ENCODE results near the gene RIN1.

The RIN1 gene

GRCh38 chr11:66314186-66314501 is 22.1 kb downstream of the RIN1 start:
- Histone ChIP-seq H3K79me1 (ENCODE audit: low read depth, low read length) (no peaks in the 10 kb centered on the region), H3K23ac (ENCODE audit: low read depth, low read length, poor library complexity) (no peak overlapping the region), H3K9ac (ENCODE audit: low read depth, low read length, poor library complexity) (no peak overlapping the region), H2AFZ (ENCODE audit: low read length) (no peak overlapping the region), H4K91ac (ENCODE audit: low read depth, low read length, poor library complexity) (no peak overlapping the region), H3K4me1 (ENCODE audit: control insufficient read depth in 2 of 2, insufficient read depth in 1 of 2, low read depth in 1 of 2, low read length in 2 of 2) (peaks cover 22 to 30% of the 10 kb centered on the region in 2 donors), H2AK5ac (ENCODE audit: low read depth, low read length) (peak overlapping the region; percentile 98), H2BK12ac (ENCODE audit: low read length) (no peak overlapping the region), H3K4me2 (ENCODE audit: insufficient read depth, low read length, poor library complexity, severe bottlenecking) (no peak overlapping the region), H3K27me3 (ENCODE audit: control insufficient read depth in 3 of 3, insufficient read depth in 3 of 3, low read depth in 1 of 3, low read length in 3 of 3) (peaks cover 0 to 2% (median 0%) of the 10 kb centered on the region in 3 experiments), H3K14ac (ENCODE audit: low read length) (no peak overlapping the region), H3K27ac (replicated peaks; ENCODE audit: low read length) (no peak overlapping the region), H3K9me3 (replicated peaks in 1 of 2; ENCODE audit: control insufficient read depth in 2 of 2, insufficient read depth in 1 of 2, low read depth in 1 of 2, low read length in 2 of 2) (no peaks in the 10 kb centered on the region), H3K36me3 (replicated peaks in 1 of 2; ENCODE audit: control insufficient read depth in 2 of 2, insufficient read depth in 2 of 2, low read length in 2 of 2) (no peaks in the 10 kb centered on the region), H4K8ac (ENCODE audit: low read depth, low read length) (no peak overlapping the region), H2BK5ac (ENCODE audit: low read length) (peak overlapping the region; percentile 59), H2BK15ac (ENCODE audit: low read length) (peak overlapping the region; percentile 96), H3K4ac (ENCODE audit: low read length) (no peak overlapping the region), H3K4me3 (ENCODE audit: low read length in 2 of 2) (no peak overlapping the region), H3K18ac (ENCODE audit: low read length) (peak overlapping the region; percentile 97), H2BK120ac (ENCODE audit: low read depth, low read length) (peak overlapping the region; percentile 93)
- no CpG with 5 or more reads among the region's 1 CpG for whole genome bisulfite sequencing, 2 donors (ENCODE audit: extremely low coverage in 2 of 2, insufficient read length in 2 of 2, insufficient replicate concordance in 1 of 2)
- no peak for DNase-seq (ENCODE audit: low spot score)

- peak overlapping the region; percentile 45 for H3K23ac ChIP-seq (ENCODE audit: low read depth, low read length, poor library complexity)
Measured at GRCh38 chr11:66313321-66314185, 22.7 kb downstream of the RIN1 start.

GRCh38 chr11:66312549-66313320 is 23.5 kb downstream of the RIN1 start:
- H2BK12ac ChIP-seq (ENCODE audit: low read length), result no peak overlapping the region
- no CpG with 5 or more reads among the region's 52 CpGs for WGBS, 2 donors (ENCODE audit: extremely low coverage in 2 of 2, insufficient read length in 2 of 2, insufficient replicate concordance in 1 of 2)
- no peak overlapping the region for H3K14ac ChIP-seq (ENCODE audit: low read length)
- no peaks in the 10 kb centered on the region for H3K79me1 ChIP-seq (ENCODE audit: low read depth, low read length)
- no peak overlapping the region for H3K4ac ChIP-seq (ENCODE audit: low read length)
- H2AK5ac ChIP-seq (ENCODE audit: low read depth, low read length), result no peak overlapping the region
- H3K27ac ChIP-seq (replicated peaks; ENCODE audit: low read length), result peak overlapping the region; percentile 93
- H3K4me2 ChIP-seq (ENCODE audit: insufficient read depth, low read length, poor library complexity, severe bottlenecking), result peak overlapping the region; percentile 64
- no peaks in the 10 kb centered on the region for H3K36me3 ChIP-seq (replicated peaks in 1 of 2; ENCODE audit: control insufficient read depth in 2 of 2, insufficient read depth in 2 of 2, low read length in 2 of 2)
- peak overlapping the region; percentile 93 for H2AFZ ChIP-seq (ENCODE audit: low read length)
- H3K23ac ChIP-seq (ENCODE audit: low read depth, low read length, poor library complexity), result peak overlapping the region; percentile 45
- H3K18ac ChIP-seq (ENCODE audit: low read length), result peak overlapping the region; percentile 96
- no peaks in the 10 kb centered on the region for H3K9me3 ChIP-seq (replicated peaks in 1 of 2; ENCODE audit: control insufficient read depth in 2 of 2, insufficient read depth in 1 of 2, low read depth in 1 of 2, low read length in 2 of 2)
- peak overlapping the region; percentile 56 to 82 for H3K4me3 ChIP-seq (ENCODE audit: low read length in 2 of 2)
- peak overlapping the region; percentile 64 for H3K9ac ChIP-seq (ENCODE audit: low read depth, low read length, poor library complexity)
- H2BK120ac ChIP-seq (ENCODE audit: low read depth, low read length), result no peak overlapping the region
- peaks cover 0 to 2% (median 0%) of the 10 kb centered on the region in 3 experiments for H3K27me3 ChIP-seq (ENCODE audit: control insufficient read depth in 3 of 3, insufficient read depth in 3 of 3, low read depth in 1 of 3, low read length in 3 of 3)
- H2BK15ac ChIP-seq (ENCODE audit: low read length), result peak overlapping the region; percentile 96
- H4K8ac ChIP-seq (ENCODE audit: low read depth, low read length), result peak overlapping the region; percentile 70
- H4K91ac ChIP-seq (ENCODE audit: low read depth, low read length, poor library complexity), result no peak overlapping the region
- peak; percentile 98 for DNase-seq (ENCODE audit: low spot score)
- H2BK5ac ChIP-seq (ENCODE audit: low read length), result no peak overlapping the region
- H3K4me1 ChIP-seq (ENCODE audit: control insufficient read depth in 2 of 2, insufficient read depth in 1 of 2, low read depth in 1 of 2, low read length in 2 of 2), result peaks cover 15 to 20% of the 10 kb centered on the region in 2 donors

More at GRCh38 chr11:66313321-66314185, 22.7 kb downstream of the RIN1 start:
- H2BK15ac ChIP-seq (ENCODE audit: low read length), result peak overlapping the region; percentile 96
- peak overlapping the region; percentile 38 to 55 for H3K4me3 ChIP-seq (ENCODE audit: low read length in 2 of 2)
- H3K79me1 ChIP-seq (ENCODE audit: low read depth, low read length), result no peaks in the 10 kb centered on the region
- H3K18ac ChIP-seq (ENCODE audit: low read length), result peak overlapping the region; percentile 97
- peak overlapping the region; percentile 93 for H2BK120ac ChIP-seq (ENCODE audit: low read depth, low read length)
- H2AFZ ChIP-seq (ENCODE audit: low read length), result peak overlapping the region; percentile 81
- H3K9ac ChIP-seq (ENCODE audit: low read depth, low read length, poor library complexity), result peak overlapping the region; percentile 79
- H2BK5ac ChIP-seq (ENCODE audit: low read length), result no peak overlapping the region
- H3K27ac ChIP-seq (replicated peaks; ENCODE audit: low read length), result peak overlapping the region; percentile 93
- WGBS, 2 donors (ENCODE audit: extremely low coverage in 2 of 2, insufficient read length in 2 of 2, insufficient replicate concordance in 1 of 2), result no CpG with 5 or more reads among the region's 38 CpGs
- no peaks in the 10 kb centered on the region for H3K36me3 ChIP-seq (replicated peaks in 1 of 2; ENCODE audit: control insufficient read depth in 2 of 2, insufficient read depth in 2 of 2, low read length in 2 of 2)
- peak overlapping the region; percentile 86 for H2BK12ac ChIP-seq (ENCODE audit: low read length)
- H3K4me1 ChIP-seq (ENCODE audit: control insufficient read depth in 2 of 2, insufficient read depth in 1 of 2, low read depth in 1 of 2, low read length in 2 of 2), result peaks cover 22 to 28% of the 10 kb centered on the region in 2 donors
- peaks cover 0 to 2% (median 0%) of the 10 kb centered on the region in 3 experiments for H3K27me3 ChIP-seq (ENCODE audit: control insufficient read depth in 3 of 3, insufficient read depth in 3 of 3, low read depth in 1 of 3, low read length in 3 of 3)
- H3K4ac ChIP-seq (ENCODE audit: low read length), result peak overlapping the region; percentile 86
- peak overlapping the region; percentile 94 for H2AK5ac ChIP-seq (ENCODE audit: low read depth, low read length)
- peak overlapping the region; percentile 43 for H3K4me2 ChIP-seq (ENCODE audit: insufficient read depth, low read length, poor library complexity, severe bottlenecking)
- DNase-seq (ENCODE audit: low spot score), result peak; percentile 51
- no peaks in the 10 kb centered on the region for H3K9me3 ChIP-seq (replicated peaks in 1 of 2; ENCODE audit: control insufficient read depth in 2 of 2, insufficient read depth in 1 of 2, low read depth in 1 of 2, low read length in 2 of 2)
- H4K91ac ChIP-seq (ENCODE audit: low read depth, low read length, poor library complexity), result no peak overlapping the region
- no peak overlapping the region for H3K14ac ChIP-seq (ENCODE audit: low read length)
- peak overlapping the region; percentile 70 for H4K8ac ChIP-seq (ENCODE audit: low read depth, low read length)

Measured in neuronal stem cell (in vitro differentiated cells).